HepG2 (cell line): ENCODE results near the gene ACER2. TPM values are rescaled to one million over a fixed set of nuclear protein-coding genes. Genes with fewer than 3 reads are reported as not detected.
A peak's percentile ranks its signal among the peaks of the same experiment; 100 is the strongest.

Source experiments
- ATAC-seq: fragments of 200-7000 bp; cut with Tn5 transposase; 3 replicates; pipeline ENCODE4 v1.9.1; 2020; ENCODE audit warnings: mild to moderate bottlenecking, moderate library complexity
- BruUV-seq: library from RNA; stranded (reverse); fragments of 400-500 nt; replicated peaks from 2 replicates; lab custom pipeline; 2021; lab: Mats Ljungman, UMichigan
- CTCF ChIA-PET: fragments of 300-600 bp; formaldehyde crosslinking; extraction: SDS; loops from one replicate; lab custom pipeline; 2021; ENCODE audit warnings: low total read pairs, inconsistent platforms, low intra/inter-chr PET ratio; lab: Yijun Ruan, JAX
- POLR2A ChIA-PET: fragments of 350-600 bp; sonication (Branson Sonifier 250); formaldehyde crosslinking; loops from one replicate; lab custom pipeline; 2020; ENCODE audit warnings: antibody characterized with exemption, inconsistent platforms; lab: Yijun Ruan, JAX
- DNase-seq: peaks from one replicate; pipeline ENCODE4 v3.0.0-alpha.2; 2015; ENCODE audit warnings: low spot score
- FAIRE-seq: peaks from 3 replicates; lab custom pipeline; 2011; peaks lifted over from hg19 to GRCh38; lab: Jason Lieb, UNC
- H2AFZ ChIP-seq: one replicate; pipeline ENCODE4 v1.6.1; 2011; ENCODE audit warnings: low read length, inconsistent platforms
- H3K27ac ChIP-seq: fragments of 300-600 bp; 3 replicates; pipeline ENCODE4 v1.8.0; 2011; ENCODE audit warnings: mixed run types, mild to moderate bottlenecking, mixed read lengths, low read length, inconsistent platforms; ENCODE audit not compliant: insufficient read depth; ENCODE audit errors: extremely low read length
- H3K27me3 ChIP-seq, 2 experiments: fragments of 200-600 bp in 1 of 2; 2 replicates in 1 of 2; 3 replicates in 1 of 2; pipeline versions ENCODE4 v1.6.0 to v1.8.0; 2011; ENCODE audit warnings: low read length in 2 of 2, mild to moderate bottlenecking in 2 of 2, moderate library complexity in 2 of 2, inconsistent platforms in 1 of 2; ENCODE audit not compliant: insufficient read depth in 2 of 2, control insufficient read depth in 1 of 2
- H3K36me3 ChIP-seq, 2 experiments: fragments of 200-600 bp in 1 of 2; replicated peaks in 1 of 2; 2 replicates in 1 of 2; 3 replicates in 1 of 2; pipeline versions ENCODE4 v1.5.1 to v1.8.0; 2011; ENCODE audit warnings: low read length in 2 of 2, inconsistent platforms in 1 of 2; ENCODE audit not compliant: insufficient read depth in 2 of 2, control insufficient read depth in 1 of 2
- H3K4me1 ChIP-seq: 2 replicates; pipeline ENCODE4 v1.5.1; 2012; ENCODE audit warnings: low read length, inconsistent platforms; ENCODE audit not compliant: insufficient read depth
- H3K4me2 ChIP-seq: 2 replicates; pipeline ENCODE4 v1.6.0; 2011; ENCODE audit warnings: low read depth, low read length, inconsistent platforms
- H3K4me3 ChIP-seq, 3 experiments: fragments of 200-600 bp in 1 of 3; sonication (generic), shearing (Covaris generic) in 1 of 3; replicated peaks in 1 of 3; 2 replicates each; pipeline ENCODE4 v1.5.1; 2011 to 2016; ENCODE audit warnings: low read length in 3 of 3, inconsistent platforms in 2 of 3, low read depth in 2 of 3, mild to moderate bottlenecking in 2 of 3, control low read depth in 1 of 3, mixed read lengths in 1 of 3; ENCODE audit not compliant: insufficient read depth in 1 of 3
- H3K79me2 ChIP-seq: one replicate; pipeline ENCODE4 v1.6.1; 2011; ENCODE audit warnings: low read length, inconsistent platforms; ENCODE audit not compliant: insufficient read depth
- H3K9ac ChIP-seq: 2 replicates; pipeline ENCODE4 v1.6.0; 2011; ENCODE audit warnings: mild to moderate bottlenecking, low read depth, low read length, inconsistent platforms; ENCODE audit not compliant: insufficient read depth
- H3K9me3 ChIP-seq: 2 replicates; pipeline ENCODE4 v1.5.1; 2012; ENCODE audit warnings: mild to moderate bottlenecking, low read length
- H4K20me1 ChIP-seq: 2 replicates; pipeline ENCODE4 v1.6.0; 2011; ENCODE audit warnings: inconsistent platforms, mild to moderate bottlenecking, low read length, moderate library complexity; ENCODE audit not compliant: insufficient read depth
- MED1 ChIP-seq: sonication (generic); formaldehyde crosslinking; IDR thresholded peaks from 2 replicates; pipeline ENCODE4 v1.4.0; 2020; ENCODE audit warnings: missing genetic modification reagents
- ZBTB7B ChIP-seq: sonication (generic); formaldehyde crosslinking; IDR thresholded peaks from 2 replicates; pipeline ENCODE4 v1.4.0; 2020; ENCODE audit warnings: missing genetic modification reagents
- WGBS: methylation state at CpG from one replicate; pipeline ENCODE4 v1.1.6; 2017; ENCODE audit warnings: low lambda C conversion rate; 5-methylcytosine and 5-hydroxymethylcytosine counted together
- in situ Hi-C: cut with HindIII; loops from 2 replicates; pipeline ENCODE4 v1.10.0; 2017; ENCODE audit warnings: low pct_unique_long_range_greater_than_20kb; ENCODE audit not compliant: extremely low pct_ligation_motif_present
- intact Hi-C: fragments of 100-400 bp; cut with micrococcal nuclease; formaldehyde crosslinking; loops from one replicate; pipeline ENCODE4 v1.10.0; 2022; ENCODE audit not compliant: unreplicated experiment
- polyA plus RNA-seq, 8 experiments: library from polyadenylated mRNA; depleted of rRNA in 3 of 8; stranded (reverse) in 7 of 8; unstranded in 1 of 8; fragments of >200 nt; fragmentation: Illumina TruSeq in 4 of 8; extraction: Trizol in 4 of 8; gene quantifications; 2 replicates each; pipeline versions ENCODE4 v1.2.1 to v1.2.3, GENCODE V29; 2011 to 2016; ENCODE audit warnings: low read depth in 4 of 8, missing spikeins in 1 of 8, mixed read lengths in 1 of 8; ENCODE audit not compliant: insufficient read depth in 1 of 8
- total RNA-seq, 5 experiments: library from RNA; depleted of rRNA; stranded (reverse); fragments of >200 nt; fragmentation: Illumina TruSeq; extraction: Trizol; gene quantifications; 2 replicates each; pipeline ENCODE4 v1.2.3, GENCODE V29; 2016; ENCODE audit warnings: low read depth in 1 of 5
- TF ChIP-seq, protein P1 (sequence below): sonication (generic); formaldehyde crosslinking; IDR thresholded peaks from 2 replicates; pipeline ENCODE4 v1.5.0; 2020; ENCODE audit warnings: mild to moderate bottlenecking, missing genetic modification reagents
- TF ChIP-seq, protein P2 (sequence below): sonication (generic); formaldehyde crosslinking; IDR thresholded peaks from 2 replicates; pipeline ENCODE4 v1.8.0; 2022; ENCODE audit warnings: mild to moderate bottlenecking, missing genetic modification reagents, moderate library complexity

ACER2 gene
- total and polyA plus RNA-seq, 2 of the 13 experiments (the other 11 are each of a cell fraction or from before 2014, with no cell fraction given) = 1.9 to 3.4 TPM

DNA sequence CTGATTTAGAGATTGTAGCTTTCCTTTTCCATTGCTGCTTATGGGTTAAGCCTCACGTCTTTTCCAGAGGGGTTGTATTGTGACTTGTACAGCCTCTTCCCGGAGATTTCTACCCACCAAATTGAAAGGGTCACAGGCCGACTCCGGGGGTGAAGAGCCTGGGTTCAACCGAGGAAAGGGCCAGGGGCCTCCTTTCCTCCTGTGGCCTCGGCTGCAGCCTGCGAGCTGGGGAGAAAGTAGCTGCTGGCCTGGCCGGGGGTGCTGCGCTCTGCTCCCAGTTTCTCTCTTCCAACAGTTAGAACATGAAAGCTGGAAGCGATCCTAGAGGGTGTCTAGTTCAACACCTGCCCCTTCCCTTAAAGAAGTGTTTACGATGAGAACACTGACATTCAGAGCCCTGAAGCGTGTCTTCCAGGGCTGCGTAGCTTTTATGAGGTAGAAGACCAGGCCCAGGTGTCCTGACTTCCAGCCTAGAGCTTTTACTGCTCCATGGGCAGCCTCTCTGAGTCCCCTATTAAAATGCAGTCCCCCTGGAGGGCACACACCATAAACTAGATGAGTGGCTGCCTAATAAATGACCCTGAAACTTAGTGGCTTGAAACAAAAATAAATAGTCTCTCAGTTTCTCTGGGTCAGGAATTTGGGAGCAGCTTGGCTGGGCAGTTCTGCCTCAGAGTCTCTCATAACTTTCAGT lies 56.9 kb downstream of the ACER2 start:
- no peak for TF ChIP-seq ZBTB7B (CRISPR knock-in tag)
- no peak for TF ChIP-seq MED1 (CRISPR knock-in tag)
- no peak for DNase-seq
- Histone ChIP-seq H3K4me2 (peak overlapping the region; percentile 98; the same call in 1 of the 2 replicates), H3K4me1 (peaks cover 11% of the 10 kb centered on the region), H2AFZ (peak overlapping the region; percentile 17), H3K79me2 (no peaks in the 10 kb centered on the region), H3K9me3 (no peaks in the 10 kb centered on the region), H3K4me3 (no peak overlapping the region), H4K20me1 (no peaks in the 10 kb centered on the region), H3K27ac (no peak overlapping the region), H3K36me3 (no peaks in the 10 kb centered on the region), H3K27me3 (peaks cover 0 to 10% of the 10 kb centered on the region in 2 experiments; a peak in 3 of 5 replicates), H3K9ac (no peak overlapping the region)
- BruUV-seq = no TSS peak
- ATAC-seq = no peak
- in situ Hi-C loops (loop anchor here (10.0 kb wide), 1 partner anchor 421 kb away; the partner anchor contains the start of gene RRAGA), intact Hi-C loops (no loop called here)
- CTCF ChIA-PET = no interaction called here
- POLR2A ChIA-PET = interaction anchor here (0.6 to 1.9 kb wide), 2 partner anchors 310 to 417 kb away, joined by 3 to 8 read pairs; partner anchors contain the start of gene RRAGA
- FAIRE-seq = no peak
- 77% methylated on average over 12 of the region's 13 CpGs for WGBS

DNA sequence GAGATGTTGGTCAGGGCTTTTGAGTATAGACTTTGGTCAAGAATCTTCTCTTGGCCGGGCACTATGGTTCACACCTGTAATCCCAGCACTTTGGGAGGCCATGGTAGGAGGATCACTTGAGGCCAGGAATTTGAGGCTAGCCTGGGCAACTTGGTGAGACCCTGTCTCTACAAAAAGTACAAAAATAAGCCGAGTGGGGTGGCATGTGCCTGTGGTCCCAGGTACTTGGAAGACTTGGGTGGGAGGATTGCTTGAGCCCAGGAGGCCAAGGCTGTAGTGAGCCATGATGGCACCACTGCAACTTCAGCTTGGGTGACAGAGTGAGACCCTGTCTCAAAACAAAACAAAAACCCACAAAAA lies 57.5 kb downstream of the ACER2 start:
- no peak overlapping the region for H3K4me3 ChIP-seq
- no peak for FAIRE-seq
- TF ChIP-seq, protein P1, sequence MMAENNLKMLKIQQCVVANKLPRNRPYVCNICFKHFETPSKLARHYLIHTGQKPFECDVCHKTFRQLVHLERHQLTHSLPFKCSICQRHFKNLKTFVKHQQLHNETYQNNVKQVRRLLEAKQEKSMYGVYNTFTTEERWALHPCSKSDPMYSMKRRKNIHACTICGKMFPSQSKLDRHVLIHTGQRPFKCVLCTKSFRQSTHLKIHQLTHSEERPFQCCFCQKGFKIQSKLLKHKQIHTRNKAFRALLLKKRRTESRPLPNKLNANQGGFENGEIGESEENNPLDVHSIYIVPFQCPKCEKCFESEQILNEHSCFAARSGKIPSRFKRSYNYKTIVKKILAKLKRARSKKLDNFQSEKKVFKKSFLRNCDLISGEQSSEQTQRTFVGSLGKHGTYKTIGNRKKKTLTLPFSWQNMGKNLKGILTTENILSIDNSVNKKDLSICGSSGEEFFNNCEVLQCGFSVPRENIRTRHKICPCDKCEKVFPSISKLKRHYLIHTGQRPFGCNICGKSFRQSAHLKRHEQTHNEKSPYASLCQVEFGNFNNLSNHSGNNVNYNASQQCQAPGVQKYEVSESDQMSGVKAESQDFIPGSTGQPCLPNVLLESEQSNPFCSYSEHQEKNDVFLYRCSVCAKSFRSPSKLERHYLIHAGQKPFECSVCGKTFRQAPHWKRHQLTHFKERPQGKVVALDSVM (CRISPR knock-in tag) = 0 out of 2 replicates have a peak, but pooled peaks have one; percentile 17
- TF ChIP-seq, protein P2, sequence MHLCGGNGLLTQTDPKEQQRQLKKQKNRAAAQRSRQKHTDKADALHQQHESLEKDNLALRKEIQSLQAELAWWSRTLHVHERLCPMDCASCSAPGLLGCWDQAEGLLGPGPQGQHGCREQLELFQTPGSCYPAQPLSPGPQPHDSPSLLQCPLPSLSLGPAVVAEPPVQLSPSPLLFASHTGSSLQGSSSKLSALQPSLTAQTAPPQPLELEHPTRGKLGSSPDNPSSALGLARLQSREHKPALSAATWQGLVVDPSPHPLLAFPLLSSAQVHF (CRISPR knock-in tag) = no peak
- H3K9me3 ChIP-seq = no peaks in the 10 kb centered on the region
- no peak for DNase-seq
- H3K36me3 ChIP-seq = no peaks in the 10 kb centered on the region
- CTCF ChIA-PET = no interaction called here
- in situ Hi-C loops = loop anchor here (10.0 kb wide), 1 partner anchor 421 kb away; the partner anchor contains the start of gene RRAGA
- ATAC-seq = no peak
- POLR2A ChIA-PET = no interaction called here
- H2AFZ ChIP-seq = no peak overlapping the region
- peaks cover 0 to 10% of the 10 kb centered on the region in 2 experiments; a peak in 3 of 5 replicates for H3K27me3 ChIP-seq
- H3K27ac ChIP-seq = no peak overlapping the region
- no peaks in the 10 kb centered on the region for H3K79me2 ChIP-seq
- intact Hi-C loops = no loop called here
- H3K4me1 ChIP-seq = peaks cover 11% of the 10 kb centered on the region
- no peak overlapping the region for H3K9ac ChIP-seq
- 5% methylated on average over 2 of the region's 2 CpGs for WGBS
- H4K20me1 ChIP-seq = no peaks in the 10 kb centered on the region
- BruUV-seq = no TSS peak
- no peak overlapping the region for H3K4me2 ChIP-seq
